SK-N-MC (cell line): ENCODE results near the gene FFAR1.
"Not testable (repeated sequence)": the region's sequence is repeated elsewhere in the genome, so short reads cannot be mapped to it uniquely, and the experiment has no call there.

Experiments used
- EZH2 ChIP-seq: fragments of 200-600 bp; sonication (generic); IDR thresholded peaks from one replicate; pipeline ENCODE4 v1.6.1; 2017; ENCODE audit warnings: antibody characterized with exemption
- POLR2AphosphoS5 ChIP-seq: IDR thresholded peaks from 2 replicates; pipeline ENCODE4 v1.6.1; 2012; ENCODE audit warnings: mild to moderate bottlenecking, low read depth, low read length, borderline replicate concordance

DNA sequence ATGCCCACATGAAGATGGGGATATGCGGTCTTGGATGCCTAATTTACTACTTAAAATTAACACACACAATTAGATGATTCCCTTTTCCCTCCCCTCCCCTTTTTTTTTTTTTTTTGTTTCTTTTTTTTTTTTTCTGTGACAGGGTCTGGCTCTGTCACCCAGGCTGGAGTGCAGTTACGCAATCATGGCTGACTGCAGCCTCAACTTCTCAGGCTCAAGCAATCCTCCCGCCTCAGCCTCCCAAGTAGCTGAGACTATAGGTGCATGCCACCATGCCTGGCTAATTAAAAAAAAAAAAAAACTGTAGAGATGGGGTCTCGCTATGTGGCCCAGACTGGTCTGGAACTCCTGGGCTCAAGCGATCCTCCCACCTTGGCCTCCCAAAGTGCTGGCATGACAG is 31.8 kb downstream of the FFAR1 start:
- TF ChIP-seq POLR2AphosphoS5, EZH2: not testable (repeated sequence)
